Activated CD4-positive, CD25-positive, alpha-beta regulatory T cell treated with anti-CD3 and anti-CD28 coated beads, Interleukin-2, amount 50 U/mL, for 72 hours (primary cell): ENCODE results near the gene POMC.
"Not testable (repeated sequence)": the region's sequence is repeated elsewhere in the genome, so short reads cannot be mapped to it uniquely, and the experiment has no call there.

Experiments
- DNase-seq: peaks from one replicate; pipeline ENCODE4 v3.0.0; 2021

Gene POMC

GRCh38 chr2:25168256-25169072, at the start of gene POMC:
TSS of gene POMC (minus strand) at chr2:25168580. CDS start at chr2:25164772, 3,808 bp downstream.
- peak; percentile 48 for DNase-seq

DNA sequence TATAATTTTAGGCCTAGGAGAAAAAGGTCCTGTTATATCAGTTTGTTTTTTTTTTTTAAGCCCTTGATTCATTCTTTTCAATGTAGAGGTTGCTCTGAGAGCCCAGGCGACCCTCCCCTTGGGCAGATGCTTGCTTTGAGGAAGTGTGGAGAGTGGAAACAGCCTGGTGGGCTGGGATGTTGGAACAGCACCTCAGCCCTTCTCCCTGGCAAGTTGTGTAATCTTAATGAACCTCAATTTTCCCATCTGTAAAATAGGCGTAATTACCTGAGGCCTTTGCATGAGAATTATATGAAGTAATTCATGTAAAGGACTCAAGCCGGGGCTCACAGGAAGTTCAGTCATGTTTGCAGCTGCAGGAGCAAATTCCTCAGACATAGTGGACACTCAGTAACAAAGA, 49.7 kb upstream of the POMC start:
- DNase-seq = no peak

GRCh38 chr2:25215948-25216679, 47.7 kb upstream of the POMC start:
- DNase-seq = peak; percentile 81

GRCh38 chr2:25215232-25215631, 46.9 kb upstream of the POMC start:
- no peak for DNase-seq

GRCh38 chr2:25213229-25213628, 44.8 kb upstream of the POMC start:
- no peak for DNase-seq

DNA sequence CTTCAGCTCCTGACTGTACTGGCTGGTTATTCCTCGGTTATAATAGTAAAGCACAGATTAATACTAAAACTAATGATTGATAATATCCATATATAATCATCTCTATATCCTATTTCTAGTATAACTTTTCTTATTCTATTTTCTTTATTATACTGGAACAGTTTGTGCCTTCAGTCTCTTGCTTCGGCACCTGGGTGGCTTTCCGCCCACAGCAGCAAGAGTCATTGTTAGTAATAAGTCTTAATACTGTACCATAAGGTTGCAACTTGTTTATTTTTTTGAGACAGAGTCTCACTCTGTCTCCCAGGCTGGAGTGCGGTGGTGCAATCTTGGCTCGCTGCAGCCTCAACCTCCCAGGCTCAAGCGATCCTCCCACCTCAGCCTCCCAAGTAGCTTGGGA, 42.5 kb upstream of the POMC start:
- DNase-seq = not testable (repeated sequence)

DNA sequence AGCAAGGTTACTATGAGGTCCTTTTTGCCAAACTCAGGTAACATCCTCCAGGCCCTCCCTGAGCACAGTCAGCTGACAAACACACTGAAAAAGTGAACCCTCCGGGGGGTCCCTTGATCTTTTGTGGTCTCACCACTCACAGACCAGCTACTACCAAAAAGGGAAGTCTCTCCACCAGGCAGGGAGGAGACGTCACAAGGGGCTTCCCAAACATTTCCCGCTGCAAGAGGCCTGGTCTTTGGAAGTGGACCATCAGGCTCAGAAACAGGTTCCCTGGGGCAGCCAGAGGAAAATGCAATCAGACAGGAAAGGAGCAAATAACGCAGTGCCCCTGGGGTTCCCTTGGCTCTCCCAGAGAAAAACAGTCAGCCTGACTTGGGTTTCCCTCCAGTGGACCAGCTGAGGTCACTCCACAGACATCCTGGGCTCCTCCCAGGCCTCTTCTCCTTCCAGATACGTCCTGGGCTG, 38.7 kb upstream of the POMC start:
- DNase-seq = no peak

DNA sequence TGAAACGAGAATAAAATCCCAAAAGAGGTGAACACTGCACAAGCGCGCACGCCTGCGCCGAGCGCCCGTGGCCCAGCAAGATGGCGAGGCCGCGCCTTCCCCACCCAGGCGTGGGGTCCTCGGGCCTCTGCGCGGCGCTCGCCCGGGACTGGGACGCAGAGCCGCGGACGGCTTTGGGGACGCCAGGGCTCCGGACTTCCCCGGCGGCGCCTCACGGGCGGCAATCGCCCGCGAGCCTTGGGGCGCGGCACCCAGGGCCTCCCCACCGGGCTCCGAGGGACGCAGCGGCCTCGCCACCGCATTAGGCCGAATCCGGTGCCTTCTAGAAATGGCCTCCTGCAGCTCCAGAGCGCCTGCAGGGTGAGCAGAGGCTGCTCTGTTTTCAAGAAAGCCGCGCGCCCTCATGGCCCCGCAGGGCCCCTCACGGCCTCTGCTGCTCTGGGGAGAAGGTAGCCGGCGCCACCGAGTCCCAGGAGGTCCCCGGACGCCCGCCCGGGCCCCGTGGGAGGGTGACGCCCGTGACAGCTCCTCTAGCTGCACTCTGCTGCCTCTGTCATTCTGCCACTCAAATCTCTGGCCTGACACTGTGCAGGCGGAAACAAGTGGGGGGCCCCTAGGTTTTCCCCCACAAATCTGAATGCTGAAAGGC, 35.9 kb upstream of the POMC start:
- DNase-seq = no peak

DNA sequence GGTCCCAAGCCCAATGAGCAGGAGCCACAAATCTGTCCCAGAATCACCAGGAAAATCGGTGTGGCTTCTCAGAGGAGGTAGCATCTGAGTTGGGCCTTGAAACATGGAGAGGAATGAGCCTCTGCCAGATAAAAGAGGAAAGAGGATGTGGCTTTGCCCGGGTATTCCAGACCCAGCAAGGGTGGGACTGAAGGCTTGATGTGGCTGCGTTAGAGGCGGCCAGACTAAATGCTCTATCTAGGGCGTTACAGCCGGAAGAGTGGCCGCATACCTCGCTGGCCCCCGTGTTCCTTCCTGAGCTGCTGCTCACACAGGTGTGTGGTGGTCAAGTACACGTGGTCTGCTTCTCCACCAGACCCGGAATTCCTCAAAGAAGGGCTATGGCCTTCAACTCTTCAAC, 33.9 kb upstream of the POMC start:
- DNase-seq = no peak

DNA sequence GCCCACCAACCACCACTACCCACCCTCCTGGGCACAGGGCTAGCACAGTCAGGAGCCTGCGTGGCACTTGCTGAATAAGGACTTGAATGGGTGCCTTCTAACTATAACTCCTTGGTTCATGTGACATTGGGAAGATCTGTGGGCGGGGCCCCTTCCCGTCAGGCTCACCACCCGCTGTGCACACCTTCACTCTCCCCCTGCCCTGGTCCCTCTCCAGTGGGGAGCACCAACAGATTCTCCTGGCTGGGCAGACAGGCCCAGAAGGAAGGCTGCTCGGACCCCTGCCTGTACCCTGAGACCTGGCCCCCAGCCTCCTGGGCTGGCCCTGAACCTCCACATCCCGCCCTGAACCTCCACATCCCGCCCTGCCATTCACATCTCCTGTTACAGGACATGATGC, 33.4 kb upstream of the POMC start:
- DNase-seq = no peak

DNA sequence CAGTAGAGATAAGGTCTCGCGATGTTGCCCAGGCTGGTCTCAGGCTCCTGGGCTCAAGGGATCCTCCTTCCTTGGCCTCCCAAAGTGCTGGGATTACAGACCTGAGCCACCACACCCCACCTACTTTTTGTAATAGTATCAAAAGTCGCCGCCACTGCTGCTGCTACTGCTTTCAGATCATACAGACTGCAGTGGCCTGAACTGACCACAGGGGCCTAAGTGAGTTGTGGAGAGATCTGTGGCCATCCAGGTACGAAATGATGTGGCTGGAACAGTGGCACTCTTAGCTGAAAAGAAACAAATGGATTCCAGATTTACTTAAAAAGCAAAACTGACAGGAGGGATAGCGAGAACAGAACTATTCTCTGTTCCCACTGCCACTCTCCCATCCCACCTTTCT, 32.9 kb upstream of the POMC start:
- DNase-seq = no peak

DNA sequence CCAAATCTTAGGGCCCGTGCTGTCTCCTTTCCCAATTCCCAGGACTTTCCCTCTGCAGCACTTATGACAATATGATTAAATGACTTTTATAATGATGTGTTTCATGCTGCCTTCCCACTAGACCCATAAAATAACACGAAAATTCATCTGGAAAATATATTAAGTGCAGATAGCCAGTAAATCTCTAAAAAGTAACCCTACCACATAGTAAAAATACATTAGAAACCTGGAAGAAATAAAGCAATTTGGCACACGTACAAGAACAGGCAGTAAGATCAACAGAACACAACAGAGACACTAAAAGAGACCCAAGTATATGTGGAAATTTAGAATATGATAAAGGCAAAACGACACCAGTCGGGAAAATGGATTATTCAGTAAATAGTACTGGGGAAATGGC, 30.2 kb upstream of the POMC start:
- no peak for DNase-seq

DNA sequence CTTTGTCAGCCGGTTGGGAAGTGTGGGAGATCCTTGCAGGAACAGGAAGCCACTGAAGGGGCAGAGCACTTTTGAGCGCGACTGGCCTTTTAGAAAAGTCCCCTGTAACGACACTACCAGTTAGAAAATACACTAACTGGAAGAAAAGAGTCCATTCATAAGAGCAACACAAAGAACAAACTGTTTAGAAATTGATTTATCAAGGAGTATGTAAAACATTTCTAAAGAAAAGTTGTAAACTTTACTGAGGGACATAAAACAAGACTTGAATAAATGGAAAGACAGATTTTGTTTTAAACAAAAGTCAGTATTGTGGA, 29.8 kb upstream of the POMC start:
- DNase-seq = no peak

- no peak for DNase-seq
Observed at GRCh38 chr2:25197336-25198208, 29.2 kb upstream of the POMC start.

- DNase-seq = no peak
Observed at GRCh38 chr2:25194576-25195122, 26.3 kb upstream of the POMC start.

DNA sequence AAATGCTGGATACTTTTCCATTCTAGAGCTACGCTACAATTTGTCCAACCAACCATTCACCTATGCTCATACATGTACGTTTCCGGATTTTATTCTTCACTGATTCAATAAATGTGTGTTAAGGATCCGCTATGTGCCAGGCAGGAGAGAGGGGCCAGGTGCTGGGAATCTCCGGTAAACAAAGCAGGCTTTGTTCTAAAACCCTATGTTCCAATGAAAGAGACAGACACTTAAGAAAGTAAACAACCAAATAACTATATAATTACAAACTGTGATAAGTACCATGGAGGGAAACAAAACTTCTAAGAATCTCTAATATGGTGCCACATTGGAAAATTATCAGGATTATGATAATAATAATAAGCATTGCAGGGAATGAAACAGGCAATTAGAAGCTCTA, 22.2 kb upstream of the POMC start:
- DNase-seq = no peak

GRCh38 chr2:25188405-25188804, 20.0 kb upstream of the POMC start:
- DNase-seq = no peak

- no peak for DNase-seq
Observed at GRCh38 chr2:25187729-25188350, 19.5 kb upstream of the POMC start.

DNA sequence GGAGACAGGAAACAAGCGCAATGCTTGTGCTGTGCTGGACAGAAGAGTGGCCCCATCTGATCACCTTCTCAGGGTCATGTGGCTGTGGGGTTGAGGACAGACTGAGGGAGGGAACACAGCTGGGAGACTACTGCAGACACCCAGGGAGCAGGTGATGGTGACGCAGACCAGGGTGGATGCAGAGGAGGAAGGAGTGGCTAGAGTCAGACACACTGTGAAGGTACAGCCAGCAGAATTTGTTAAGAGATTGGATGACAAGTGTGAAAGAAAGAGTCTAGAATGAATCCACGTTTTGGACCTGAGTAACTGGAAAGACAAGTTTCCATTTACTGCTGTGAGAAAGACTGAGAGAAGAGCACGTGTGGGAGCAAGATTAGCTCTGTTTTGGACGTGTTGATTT, 15.9 kb upstream of the POMC start:
- no peak for DNase-seq

GRCh38 chr2:25178976-25179375, 10.6 kb upstream of the POMC start:
- DNase-seq = no peak

GRCh38 chr2:25177211-25177611, 8.8 kb upstream of the POMC start:
- no peak for DNase-seq

- DNase-seq = no peak
Observed at GRCh38 chr2:25176541-25177181, 8.3 kb upstream of the POMC start.
